ENCODE results near the gene ZNF775.

The ZNF775 gene

GRCh38 chr7:150346922-150347321 lies 32.2 kb upstream of the ZNF775 start:
- no peak for DNase-seq (ENCODE audit: low read depth in 2 of 2)

GRCh38 chr7:150351587-150352194 lies 27.4 kb upstream of the ZNF775 start:
- DNase-seq (ENCODE audit: low read depth in 2 of 2), result no peak

- no peak for DNase-seq (ENCODE audit: low read depth in 2 of 2)
These were observed 23.5 kb upstream of the ZNF775 start for GRCh38 chr7:150355666-150356059.

- no peak for DNase-seq (ENCODE audit: low read depth in 2 of 2)
These were observed 22.7 kb upstream of the ZNF775 start for GRCh38 chr7:150356265-150356897.

GRCh38 chr7:150357270-150357669 lies 21.9 kb upstream of the ZNF775 start:
- DNase-seq (ENCODE audit: low read depth in 2 of 2), result peak in 1 of 2 donors; percentile 44

GRCh38 chr7:150357771-150358427 lies 21.2 kb upstream of the ZNF775 start:
- DNase-seq (ENCODE audit: low read depth in 2 of 2), result no peak

GRCh38 chr7:150358433-150358832 lies 20.7 kb upstream of the ZNF775 start:
- DNase-seq (ENCODE audit: low read depth in 2 of 2), result no peak

GRCh38 chr7:150358988-150359621 lies 20.0 kb upstream of the ZNF775 start:
- no peak for DNase-seq (ENCODE audit: low read depth in 2 of 2)

- no peak for DNase-seq (ENCODE audit: low read depth in 2 of 2)
These were observed 19.3 kb upstream of the ZNF775 start for GRCh38 chr7:150359622-150360362.

- no peak for DNase-seq (ENCODE audit: low read depth in 2 of 2)
These were observed 18.6 kb upstream of the ZNF775 start for GRCh38 chr7:150360363-150361058.

- DNase-seq (ENCODE audit: low read depth in 2 of 2), result no peak
These were observed 17.7 kb upstream of the ZNF775 start for GRCh38 chr7:150361402-150361801.

GRCh38 chr7:150361807-150362621 lies 17.1 kb upstream of the ZNF775 start:
- DNase-seq (ENCODE audit: low read depth in 2 of 2), result no peak

GRCh38 chr7:150363370-150363769 lies 15.8 kb upstream of the ZNF775 start:
- no peak for DNase-seq (ENCODE audit: low read depth in 2 of 2)

- no peak for DNase-seq (ENCODE audit: low read depth in 2 of 2)
These were observed 15.3 kb upstream of the ZNF775 start for GRCh38 chr7:150363872-150364271.

GRCh38 chr7:150365194-150365593 lies 13.9 kb upstream of the ZNF775 start:
- no peak for DNase-seq (ENCODE audit: low read depth in 2 of 2)

- no peak for DNase-seq (ENCODE audit: low read depth in 2 of 2)
These were observed 13.3 kb upstream of the ZNF775 start for GRCh38 chr7:150365673-150366398.

- DNase-seq (ENCODE audit: low read depth in 2 of 2), result no peak
These were observed 11.4 kb upstream of the ZNF775 start for GRCh38 chr7:150367677-150368095.

GRCh38 chr7:150368096-150368883 lies 10.8 kb upstream of the ZNF775 start, which contains the start of gene REPIN1:
Gene REPIN1, plus strand, starts transcription at chr7:150368822. Its CDS starts 890 bp downstream, at chr7:150369712.
- DNase-seq (ENCODE audit: low read depth in 2 of 2), result peak; percentile 60 to 66
